M059J (cell line): ENCODE measurements around the gene MTFR2. TPM values are rescaled to one million over a fixed set of nuclear protein-coding genes. Genes with fewer than 3 reads are reported as not detected.

ENCODE experiments used
- DNase-seq: peaks from one replicate; pipeline ENCODE4 v3.0.0-alpha.2; 2012; ENCODE audit warnings: low read depth
- total RNA-seq: library from RNA; depleted of rRNA; stranded (reverse); fragments of >200 nt; shearing (Covaris generic); gene quantifications from 2 replicates; pipeline ENCODE4 v1.2.3, GENCODE V29; 2014; rRNA removed

MTFR2 gene
- total RNA-seq, 1 experiment from 2014 or later, result 12.4 TPM

GRCh38 chr6:136186363-136186762 is 63.7 kb downstream of the MTFR2 start:
- DNase-seq, result no peak

GRCh38 chr6:136184738-136185137 is 65.4 kb downstream of the MTFR2 start:
- DNase-seq, result no peak

DNA sequence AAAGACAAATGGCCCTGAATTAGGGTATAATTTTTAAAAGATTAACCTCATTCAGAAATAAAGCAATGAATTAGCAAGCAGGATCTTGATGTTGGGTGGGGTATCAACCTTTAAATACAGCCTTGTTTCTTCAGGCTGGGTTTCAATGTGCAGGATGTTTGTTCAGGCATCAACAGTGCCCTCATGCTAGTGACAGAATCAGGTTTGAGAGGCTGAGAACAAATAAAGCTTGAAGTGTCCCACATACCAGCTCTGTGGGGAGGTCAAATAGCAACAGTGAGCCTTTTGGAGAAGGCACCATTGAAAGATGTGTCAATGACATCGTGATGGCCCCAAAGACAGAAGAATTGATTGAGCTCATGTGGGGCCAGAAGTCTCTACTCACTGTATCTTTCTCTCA is 68.2 kb downstream of the MTFR2 start:
- no peak for DNase-seq

- DNase-seq, result no peak
Measured at GRCh38 chr6:136181512-136181833, 68.6 kb downstream of the MTFR2 start.

Other genes with a start within 250 kb of the MTFR2 start
- 71.8 and 131 TPM in 2 replicates for gene BCLAF1, start 39.5 kb upstream of the MTFR2 start, total RNA-seq